ENCODE results near the gene ZDHHC4.
"Not testable (repeated sequence)": the region's sequence is repeated elsewhere in the genome, so short reads cannot be mapped to it uniquely, and the experiment has no call there.

The ZDHHC4 gene

GRCh38 chr7:6607651-6608051 lies 30.4 kb downstream of the ZDHHC4 start:
- DNase-seq (ENCODE audit: low read depth), result no peak

DNA sequence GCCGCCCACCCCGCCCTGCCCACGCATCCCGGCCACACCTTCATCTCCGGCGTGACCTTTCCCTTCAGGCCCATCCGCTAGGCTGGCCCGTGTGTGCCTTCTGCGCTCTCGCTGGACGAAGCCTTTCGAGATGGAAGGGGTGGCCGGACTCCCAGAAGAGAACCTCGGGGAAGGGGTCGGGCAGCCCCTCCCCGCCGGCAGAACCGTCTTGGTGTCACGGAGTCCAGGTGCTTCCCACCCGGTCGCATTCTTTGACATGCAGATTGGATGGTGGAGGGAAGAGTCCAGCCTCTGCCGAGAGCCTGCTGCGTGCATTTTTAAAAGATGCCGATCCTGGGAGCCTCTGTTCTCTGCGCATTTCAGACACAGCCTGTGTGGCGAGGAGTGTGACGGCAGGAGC lies 30.8 kb downstream of the ZDHHC4 start:
- DNase-seq (ENCODE audit: low read depth), result no peak

GRCh38 chr7:6608794-6609193 lies 31.5 kb downstream of the ZDHHC4 start:
- DNase-seq (ENCODE audit: low read depth), result no peak

DNA sequence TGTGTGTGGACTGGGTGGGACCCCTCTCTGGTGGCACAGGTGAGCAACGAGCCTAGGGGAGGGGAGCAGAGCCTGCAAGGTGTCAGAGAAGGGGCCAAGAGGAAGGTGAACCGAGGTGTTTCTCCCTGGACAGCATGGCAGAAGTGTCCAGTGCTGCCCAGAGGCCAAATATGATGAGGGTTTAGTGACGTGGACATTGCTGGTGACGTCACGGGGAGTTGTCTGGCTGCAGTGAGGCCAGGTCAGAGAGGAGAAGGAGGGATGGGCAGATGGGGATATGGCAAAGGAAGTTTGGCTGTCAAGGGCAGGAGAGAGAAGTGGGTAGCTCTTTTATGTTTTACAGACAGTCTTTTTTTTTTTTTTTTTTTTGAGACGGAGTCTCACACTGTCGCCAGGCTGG lies 35.6 kb downstream of the ZDHHC4 start:
- no peak for DNase-seq (ENCODE audit: low read depth)

DNA sequence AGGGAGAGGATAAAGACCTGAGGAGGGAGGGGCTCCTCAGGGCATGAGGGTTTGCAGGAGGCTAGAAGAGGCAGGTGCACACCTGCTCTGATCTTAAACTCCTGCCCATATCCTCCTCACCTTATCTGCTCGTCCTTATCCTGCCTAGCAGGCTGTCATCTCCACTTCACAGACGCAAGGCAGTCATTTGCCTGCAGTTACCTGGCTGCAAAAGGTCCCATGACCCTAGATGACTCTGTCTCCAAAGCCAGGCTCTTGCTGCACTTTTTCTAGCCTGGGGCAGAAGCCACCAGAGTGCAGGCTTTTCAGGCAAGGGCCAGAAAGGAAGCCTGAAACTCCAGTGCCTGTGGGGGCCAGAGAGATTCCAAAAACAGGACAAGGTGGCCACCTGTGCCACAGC lies 36.5 kb downstream of the ZDHHC4 start:
- DNase-seq (ENCODE audit: low read depth), result no peak

DNA sequence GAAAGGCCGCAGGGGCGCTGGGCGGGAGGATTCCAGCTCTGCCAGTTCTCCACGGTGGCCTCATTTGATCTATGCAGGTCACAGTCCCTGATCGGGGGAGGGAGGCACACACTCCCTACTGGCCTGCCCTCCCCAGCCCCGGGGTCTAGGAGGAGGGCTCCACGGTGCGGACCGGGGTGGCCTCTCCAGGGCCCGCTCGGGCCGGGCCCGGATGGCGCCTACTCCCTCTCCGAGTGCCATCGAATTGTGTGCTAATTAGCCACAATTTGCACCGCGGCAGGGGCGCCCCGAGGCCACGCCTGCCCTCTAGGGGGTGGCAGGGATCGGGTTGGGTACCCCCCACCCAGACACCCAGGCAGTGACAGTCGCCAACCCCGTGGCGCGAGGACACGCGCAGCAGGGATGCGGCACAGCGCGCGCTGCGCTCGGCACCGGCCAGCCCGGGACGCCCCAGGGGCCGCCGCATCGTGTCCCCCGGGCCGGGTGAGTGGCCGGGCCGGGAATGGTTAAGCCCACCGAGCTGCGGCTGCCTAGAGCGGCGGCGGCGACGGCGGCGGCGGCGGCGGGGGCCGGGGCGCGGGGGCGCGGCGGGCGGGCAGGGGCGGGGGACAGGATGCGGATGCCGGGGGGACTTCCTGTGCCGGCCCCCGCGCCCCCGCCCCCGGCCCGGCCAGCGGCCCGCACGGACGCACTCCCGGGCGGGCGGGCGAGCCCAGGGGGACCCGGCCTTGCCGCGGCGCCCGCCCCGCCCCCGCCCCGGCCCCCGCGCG lies 37.9 kb downstream of the ZDHHC4 start, which contains the start of gene ZNF853:
ZNF853 (plus strand) TSS at position 658 of the 770 bp plus-strand sequence. CDS start 565 bp downstream, outside the sequence.
- DNase-seq (ENCODE audit: low read depth), result no peak

- no peak for DNase-seq (ENCODE audit: low read depth)
Measured at GRCh38 chr7:6615723-6616555, 38.7 kb downstream of the ZDHHC4 start.

GRCh38 chr7:6616854-6617643 lies 39.8 kb downstream of the ZDHHC4 start:
- DNase-seq (ENCODE audit: low read depth), result no peak

DNA sequence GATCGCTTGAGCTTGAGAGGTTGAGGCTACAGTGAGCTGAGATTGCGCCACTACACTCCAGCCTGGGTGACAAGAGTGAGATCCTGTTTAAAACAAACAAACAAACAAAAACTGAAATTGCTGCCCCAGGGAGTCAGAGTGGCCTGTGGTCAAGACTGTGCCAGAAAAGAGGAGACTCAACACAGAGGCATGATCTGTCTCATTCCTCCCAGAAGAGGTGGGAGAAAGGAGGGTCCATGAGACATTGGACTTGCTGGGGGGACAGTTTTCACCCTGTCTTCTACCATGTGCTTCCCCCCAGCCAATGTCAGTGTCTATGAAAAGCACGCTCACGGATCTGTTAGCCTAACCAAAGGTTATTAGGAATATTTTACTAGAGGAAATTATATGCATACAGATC lies 41.4 kb downstream of the ZDHHC4 start:
- no peak for DNase-seq (ENCODE audit: low read depth)

DNA sequence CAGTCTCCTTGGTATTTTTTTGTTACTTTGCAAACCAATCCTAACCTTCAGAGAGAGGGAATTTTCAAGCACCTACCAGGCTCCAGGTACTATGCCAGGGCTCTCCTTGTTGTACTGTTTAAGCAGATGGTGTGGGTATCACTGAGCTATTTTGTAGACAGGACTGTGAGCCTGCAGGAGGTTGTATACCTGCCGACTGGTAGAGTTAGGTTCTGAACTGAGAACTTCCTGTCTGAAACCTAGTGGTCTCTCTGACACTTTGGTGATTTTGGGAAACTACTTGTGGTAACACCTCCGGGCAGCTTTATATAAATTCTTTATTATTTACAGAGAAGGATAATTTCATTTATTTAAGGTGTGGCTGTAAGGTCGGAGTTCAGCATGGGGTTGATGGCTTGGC lies 42.7 kb downstream of the ZDHHC4 start:
- no peak for DNase-seq (ENCODE audit: low read depth)

DNA sequence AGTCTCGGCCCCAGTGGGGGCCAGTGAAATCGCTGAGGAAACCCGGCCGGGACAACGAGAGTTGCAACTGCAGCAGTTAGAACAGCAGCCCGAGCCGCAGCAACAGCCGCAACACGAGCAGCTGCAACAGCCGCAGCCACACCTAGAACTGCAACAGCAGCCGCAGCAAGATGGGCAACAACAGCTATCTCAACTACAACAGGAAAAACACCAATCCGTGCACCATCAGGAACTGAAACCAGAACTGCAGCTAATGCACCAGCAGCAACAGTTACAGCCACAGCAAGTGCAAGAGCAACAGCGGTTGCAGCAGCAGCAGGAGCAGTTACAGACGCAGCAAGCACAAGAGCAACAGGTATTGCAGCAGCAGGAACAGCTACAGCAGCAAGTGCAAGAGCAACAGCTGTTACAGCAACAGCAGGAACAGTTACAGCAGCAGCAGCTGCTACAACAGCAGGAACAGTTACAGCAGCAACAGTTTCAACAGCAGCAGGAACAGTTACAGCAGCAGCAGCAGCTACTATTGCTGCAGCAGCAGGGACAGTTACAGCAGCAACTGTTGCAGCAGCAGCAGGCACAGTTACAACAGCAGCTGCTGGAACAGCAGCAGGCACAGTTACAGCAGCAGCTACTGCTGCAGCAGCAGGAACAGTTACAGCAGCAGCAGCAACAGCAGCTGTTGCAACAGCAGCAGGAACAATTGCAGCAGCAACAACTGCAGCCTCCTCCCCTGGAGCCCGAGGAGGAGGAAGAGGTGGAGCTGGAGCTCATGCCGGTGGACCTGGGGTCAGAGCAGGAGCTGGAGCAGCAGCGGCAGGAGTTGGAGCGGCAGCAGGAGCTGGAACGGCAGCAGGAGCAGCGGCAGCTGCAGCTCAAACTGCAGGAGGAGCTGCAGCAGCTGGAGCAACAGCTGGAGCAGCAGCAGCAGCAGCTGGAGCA lies 44.2 kb downstream of the ZDHHC4 start:
- DNase-seq (ENCODE audit: low read depth), result no peak

DNA sequence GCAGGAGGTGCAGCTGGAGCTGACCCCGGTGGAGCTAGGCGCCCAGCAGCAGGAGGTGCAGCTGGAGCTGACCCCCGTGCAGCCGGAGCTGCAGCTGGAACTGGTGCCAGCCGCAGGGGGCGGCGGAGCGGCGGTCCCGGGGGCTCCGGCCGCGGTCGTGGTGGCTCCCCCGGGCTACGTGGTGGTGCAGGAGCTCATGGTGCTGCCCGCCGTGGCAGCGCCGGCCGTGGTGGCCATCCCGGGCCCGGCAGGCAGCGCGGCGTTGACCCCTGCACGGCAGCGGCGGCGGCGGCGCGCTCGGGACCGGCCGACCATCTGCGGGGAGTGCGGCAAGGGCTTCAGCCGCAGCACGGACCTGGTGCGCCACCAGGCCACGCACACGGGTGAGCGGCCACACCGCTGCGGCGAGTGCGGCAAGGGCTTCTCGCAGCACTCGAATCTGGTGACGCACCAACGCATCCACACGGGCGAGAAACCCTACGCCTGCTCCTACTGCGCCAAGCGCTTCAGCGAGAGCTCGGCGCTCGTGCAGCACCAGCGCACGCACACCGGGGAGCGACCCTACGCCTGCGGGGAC lies 45.0 kb downstream of the ZDHHC4 start:
- no peak for DNase-seq (ENCODE audit: low read depth)

DNA sequence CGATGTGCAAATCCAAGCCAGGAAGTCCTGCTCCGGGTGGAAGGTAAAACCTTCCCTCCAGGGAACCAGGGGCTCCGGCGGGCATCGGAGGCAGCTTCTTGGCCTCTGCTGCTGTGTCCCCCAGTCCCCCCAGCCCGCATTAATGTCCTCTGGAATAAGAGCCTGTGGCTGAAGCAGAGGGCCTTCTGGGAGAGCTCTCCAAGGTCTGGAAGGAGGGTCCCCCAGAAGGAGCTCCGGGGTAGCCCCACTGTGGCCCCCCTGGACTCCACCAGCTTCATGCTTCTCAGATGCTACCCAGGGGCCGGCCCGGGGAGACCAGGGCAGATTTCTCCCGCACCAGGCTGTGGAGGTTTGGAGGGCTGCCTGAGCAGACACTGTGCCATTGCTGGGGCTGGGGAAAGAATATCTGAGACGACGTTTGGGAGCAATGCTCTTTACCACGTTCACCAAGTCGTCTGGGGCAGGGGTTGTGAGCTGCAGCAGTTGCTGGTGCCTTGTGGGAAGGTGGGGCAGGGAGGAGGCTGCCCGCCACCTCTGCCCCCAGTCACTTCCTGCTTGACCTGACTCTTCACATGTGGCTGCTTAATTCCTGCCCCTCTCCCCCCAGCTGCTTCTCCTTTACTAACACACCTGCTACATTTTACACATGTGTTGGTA lies 46.5 kb downstream of the ZDHHC4 start:
- DNase-seq (ENCODE audit: low read depth), result no peak

GRCh38 chr7:6624246-6624611 lies 47.0 kb downstream of the ZDHHC4 start:
- no peak for DNase-seq (ENCODE audit: low read depth)

DNA sequence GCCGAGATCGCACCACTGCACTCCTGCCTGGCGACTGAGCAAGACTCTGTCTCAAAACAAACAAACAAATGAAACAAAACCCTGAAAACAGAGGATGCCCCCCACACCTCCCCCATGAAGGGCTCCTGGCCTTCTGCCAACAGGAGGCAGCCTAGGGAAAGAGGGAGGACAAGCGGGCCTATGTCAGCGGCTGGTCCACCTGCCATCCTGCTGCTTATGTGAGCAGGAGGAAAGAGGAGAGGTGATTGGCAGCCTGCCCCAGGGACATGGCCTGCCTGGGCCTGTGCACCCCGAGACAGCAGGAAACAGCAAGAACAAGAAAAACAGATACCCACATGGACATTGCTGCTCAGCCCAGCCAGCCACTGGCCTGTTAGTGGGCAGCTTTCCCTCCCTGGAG lies 50.8 kb downstream of the ZDHHC4 start:
- DNase-seq (ENCODE audit: low read depth), result no peak

- no peak for DNase-seq (ENCODE audit: low read depth)
Measured at GRCh38 chr7:6630007-6630849, 53.0 kb downstream of the ZDHHC4 start.

GRCh38 chr7:6631605-6632004 lies 54.4 kb downstream of the ZDHHC4 start:
- DNase-seq (ENCODE audit: low read depth), result no peak

GRCh38 chr7:6634021-6634420 lies 56.8 kb downstream of the ZDHHC4 start:
- no peak for DNase-seq (ENCODE audit: low read depth)

- DNase-seq (ENCODE audit: low read depth), result not testable (repeated sequence)
Measured at GRCh38 chr7:6634971-6635370, 57.7 kb downstream of the ZDHHC4 start.

All from fibroblast of the conjunctiva (primary cell).